Heart left ventricle (tissue), 16 donors: ENCODE data around the gene HERC5. TPM values are rescaled to one million over a fixed set of nuclear protein-coding genes. Genes with fewer than 3 reads are reported as not detected.

Experiments
- ATAC-seq, 4 donors: fragments of 200-7000 bp; cut with Tn5 transposase; one replicate each; pipeline ENCODE4 v1.9.1; 2020 to 2022; ENCODE audit warnings: moderate library complexity in 4 of 4, mild to moderate bottlenecking in 3 of 4, moderate number of reproducible peaks in 1 of 4
- DNase-seq, 5 donors: peaks; one replicate each; pipeline ENCODE4 v3.0.0-alpha.2; 2020
- H3K27ac ChIP-seq, 12 donors: fragments of 200-600 bp; sonication (generic) in 4 of 12; one replicate each; pipeline versions ENCODE4 v1.5.0 to v1.8.0; 2016 to 2022; ENCODE audit warnings: mild to moderate bottlenecking in 2 of 12
- H3K27me3 ChIP-seq, 9 donors: fragments of 200-600 bp; sonication (generic) in 2 of 9; one replicate each; pipeline versions ENCODE4 v1.5.1 to v1.8.0; 2016 to 2022; ENCODE audit warnings: mild to moderate bottlenecking in 3 of 9
- H3K36me3 ChIP-seq, 9 donors: fragments of 200-600 bp; sonication (generic) in 2 of 9; one replicate each; pipeline versions ENCODE4 v1.5.0 to v1.8.0; 2018 to 2022; ENCODE audit warnings: mild to moderate bottlenecking in 2 of 9
- H3K4me1 ChIP-seq, 12 donors: fragments of 200-600 bp; sonication (generic) in 4 of 12; one replicate each; pipeline versions ENCODE4 v1.5.0 to v1.8.0; 2016 to 2022; ENCODE audit warnings: mild to moderate bottlenecking in 3 of 12
- H3K4me3 ChIP-seq, 12 donors: fragments of 200-600 bp; sonication (generic) in 4 of 12; one replicate each; pipeline versions ENCODE4 v1.5.0 to v1.8.0; 2017 to 2022; ENCODE audit warnings: mild to moderate bottlenecking in 9 of 12, moderate library complexity in 4 of 12
- H3K9me3 ChIP-seq, 12 donors: fragments of 200-600 bp; sonication (generic) in 4 of 12; one replicate each; pipeline versions ENCODE4 v1.5.0 to v1.8.0; 2016 to 2022; ENCODE audit warnings: mild to moderate bottlenecking in 1 of 12
- CTCF ChIP-seq, 12 donors: fragments of 200-600 bp; sonication (generic) in 4 of 12; IDR thresholded peaks; one replicate each; pipeline versions ENCODE4 v1.5.0 to v1.8.0; 2018 to 2022; ENCODE audit warnings: antibody characterized with exemption in 12 of 12, mild to moderate bottlenecking in 5 of 12
- POLR2A ChIP-seq, 2 donors: fragments of 450-650 bp; IDR thresholded peaks; one replicate each; pipeline ENCODE4 v1.6.1; 2017; ENCODE audit warnings: antibody characterized with exemption in 2 of 2, mild to moderate bottlenecking in 2 of 2, moderate library complexity in 2 of 2
- WGBS, 4 donors: extraction: QIAGEN DNeasy Blood & Tissue Kit in 2 of 4; methylation state at CpG; one replicate each; pipeline versions ENCODE4 v1.1.5 to v1.1.7; 2013 to 2018; 5-methylcytosine and 5-hydroxymethylcytosine counted together
- intact Hi-C, 10 donors: fragments of 100-400 bp; cut with DNase I; formaldehyde crosslinking; loops; one replicate each; pipeline versions ENCODE4 v1.11.1 to v1.14.2; 2022
- polyA plus RNA-seq, 2 donors: library from polyadenylated mRNA; stranded (reverse); fragments of 200-250 nt; gene quantifications; one replicate each; pipeline ENCODE4 v1.2.3, GENCODE V29; 2013
- total RNA-seq, 9 donors: library from RNA; depleted of rRNA in 2 of 9; stranded (reverse); fragments of >200 nt in 2 of 9; fragmentation: NEBNext Ultra II Directional in 3 of 9; extraction: Animal tissue kit (Norgen Biotek cat#: 25700) in 3 of 9; gene quantifications; one replicate each; pipeline versions ENCODE4 v1.1.0 to v1.2.4, GENCODE V29; 2016 to 2023
- donor health status: ischemic (EF 13 %, LVEDD 7.1; RV severe dilation, severe dysfunction).
- donor health status: healthy with polysubstance abuse.
- donor health status: DM: no; HTN: yes; CAD: no.
- donor health status: DM: no; HTN: no; CAD: no.
- donor health status: ischemic (EF 25% LVEDD 6.9; RV normal size, moderate dysfunction).
- donor health status: ischemic (EF 25% LVEDD 5.7; RV mildly dilated, moderate dysfunction).
- donor health status: healthy.
- donor health status: DM: yes; HTN: yes; CAD: no.
- donor health status: ischemic (EF 35%, LVEDD 5.7; RV mildly dilated, moderate dysfunction).
- donor health status: nonischemic (EF 11% LVEDD 7.7; RV severe dilation, severe dysfunction).
- donor health status: DM: yes; HTN: yes; CAD: no.
- donor health status: PGD.
- donor health status: ischemic (EF 29% LVEDD 5.4; RV normal size, mild dysfunction).
- donor health status: nonischemic (EF 23%, LVEDD 6.1; RV moderate dilation, normal function).

The HERC5 gene
- total and polyA plus RNA-seq, 11 donors, result 0.88 to 5.5 (median 2.0) TPM

- DNase-seq (no peak), ATAC-seq (no peak)
- H3K9me3 ChIP-seq, result no peaks in the 10 kb centered on the region
- H3K4me1 ChIP-seq, result no peaks in the 10 kb centered on the region
- no peaks in the 10 kb centered on the region for H3K27me3 ChIP-seq
- intact Hi-C loops, result no loop called here
- no peak overlapping the region for H3K4me3 ChIP-seq
- no peak for TF ChIP-seq CTCF (IDR thresholded peaks at IDR 0.05)
- no peak for TF ChIP-seq POLR2A (IDR thresholded peaks at IDR 0.05)
- peaks cover 0 to 96% (median 53%) of the 10 kb centered on the region in 9 donors for H3K36me3 ChIP-seq
- WGBS, 4 donors, result 64 to 74% (median 71%) methylated on average over 2 of the region's 2 CpGs
- no peak overlapping the region for H3K27ac ChIP-seq
Measured at GRCh38 chr4:88467392-88467791, 10.5 kb downstream of the HERC5 start.

GRCh38 chr4:88477229-88477860 lies 20.4 kb downstream of the HERC5 start:
- Histone ChIP-seq H3K4me1 (peaks cover 0 to 6% (median 0%) of the 10 kb centered on the region in 12 donors), H3K4me3 (no peak overlapping the region), H3K27ac (no peak overlapping the region), H3K36me3 (peaks cover 0 to 56% (median 6%) of the 10 kb centered on the region in 9 donors), H3K9me3 (no peaks in the 10 kb centered on the region), H3K27me3 (no peaks in the 10 kb centered on the region)
- intact Hi-C loops, result no loop called here
- WGBS, 4 donors, result 77 to 91% (median 83%) methylated on average over 4 to 5 of the region's 5 CpGs
- ATAC-seq (no peak), DNase-seq (no peak)
- TF ChIP-seq POLR2A (IDR thresholded peaks at IDR 0.05) (no peak), CTCF (IDR thresholded peaks at IDR 0.05) (no peak)

- intact Hi-C loops, result no loop called here
- no peak overlapping the region for H3K4me3 ChIP-seq
- no peak for DNase-seq
- no peaks in the 10 kb centered on the region for H3K27me3 ChIP-seq
- ATAC-seq, result no peak
- peaks cover 0 to 6% (median 0%) of the 10 kb centered on the region in 12 donors for H3K4me1 ChIP-seq
- H3K27ac ChIP-seq, result no peak overlapping the region
- H3K36me3 ChIP-seq, result peaks cover 0 to 47% (median 6%) of the 10 kb centered on the region in 9 donors
- H3K9me3 ChIP-seq, result no peaks in the 10 kb centered on the region
- 92 to 97% (median 96%) methylated on average over 2 of the region's 2 CpGs for WGBS, 4 donors
- TF ChIP-seq CTCF (IDR thresholded peaks at IDR 0.05), result no peak
- no peak for TF ChIP-seq POLR2A (IDR thresholded peaks at IDR 0.05)
Measured at GRCh38 chr4:88478247-88478646, 21.3 kb downstream of the HERC5 start.

- no peak overlapping the region for H3K4me3 ChIP-seq
- no peaks in the 10 kb centered on the region for H3K27me3 ChIP-seq
- H3K27ac ChIP-seq, result peak overlapping the region in 1 of 12 donors; percentile 50
- peaks cover 0 to 45% (median 17%) of the 10 kb centered on the region in 9 donors for H3K36me3 ChIP-seq
- peak in 3 of 4 donors; percentile 69 to 82 (median 74) for ATAC-seq
- H3K9me3 ChIP-seq, result peaks cover 0 to 4% (median 0%) of the 10 kb centered on the region in 12 donors
- intact Hi-C loops, result no loop called here
- TF ChIP-seq CTCF (IDR thresholded peaks at IDR 0.05) (no peak), POLR2A (IDR thresholded peaks at IDR 0.05) (no peak)
- WGBS, 4 donors, result 35 to 43% (median 40%) methylated on average over 1 of the region's 1 CpG
- DNase-seq, result no peak
- H3K4me1 ChIP-seq, result peaks cover 0 to 6% (median 0%) of the 10 kb centered on the region in 12 donors
Measured at GRCh38 chr4:88481537-88481936, 24.6 kb downstream of the HERC5 start.
